GM18508 (cell line): ENCODE data around the gene ST3GAL4.
"Not testable (repeated sequence)": the region's sequence is repeated elsewhere in the genome, so short reads cannot be mapped to it uniquely, and the experiment has no call there.

ENCODE experiments used
- ATAC-seq: cut with Tn5 transposase; IDR thresholded peaks from one replicate; pipeline ENCODE4 v1.9.1; 2021; ENCODE audit warnings: moderate number of reproducible peaks; ENCODE audit not compliant: insufficient read depth, unreplicated experiment

Gene ST3GAL4

GRCh38 chr11:126359431-126360048 is 4.1 kb downstream of the ST3GAL4 start:
- no peak for ATAC-seq

GRCh38 chr11:126360049-126360446 is 4.6 kb downstream of the ST3GAL4 start:
- ATAC-seq: no peak

- ATAC-seq: no peak
These were observed 5.9 kb downstream of the ST3GAL4 start for GRCh38 chr11:126361400-126361799.

GRCh38 chr11:126362879-126363655 is 7.6 kb downstream of the ST3GAL4 start:
- ATAC-seq: no peak

- no peak for ATAC-seq
These were observed 8.3 kb downstream of the ST3GAL4 start for GRCh38 chr11:126363706-126364248.

GRCh38 chr11:126364735-126365134 is 9.2 kb downstream of the ST3GAL4 start:
- not testable (repeated sequence) for ATAC-seq

- ATAC-seq: not testable (repeated sequence)
These were observed 10.0 kb downstream of the ST3GAL4 start for GRCh38 chr11:126365508-126365907.

GRCh38 chr11:126366064-126366822 is 10.8 kb downstream of the ST3GAL4 start:
- no peak for ATAC-seq

- ATAC-seq: not testable (repeated sequence)
These were observed 11.6 kb downstream of the ST3GAL4 start for GRCh38 chr11:126366823-126367654.

- ATAC-seq: not testable (repeated sequence)
These were observed 12.3 kb downstream of the ST3GAL4 start for GRCh38 chr11:126367806-126368205.

- not testable (repeated sequence) for ATAC-seq
These were observed 13.0 kb downstream of the ST3GAL4 start for GRCh38 chr11:126368336-126369119.

GRCh38 chr11:126370016-126370415 is 14.5 kb downstream of the ST3GAL4 start:
- no peak for ATAC-seq

- no peak for ATAC-seq
These were observed 16.1 kb downstream of the ST3GAL4 start for GRCh38 chr11:126371595-126371994.

GRCh38 chr11:126373389-126374066 is 18.0 kb downstream of the ST3GAL4 start:
- not testable (repeated sequence) for ATAC-seq

GRCh38 chr11:126374562-126375300 is 19.2 kb downstream of the ST3GAL4 start:
- not testable (repeated sequence) for ATAC-seq

- no peak for ATAC-seq
These were observed 20.2 kb downstream of the ST3GAL4 start for GRCh38 chr11:126375726-126376125.

GRCh38 chr11:126378763-126379162 is 23.3 kb downstream of the ST3GAL4 start:
- ATAC-seq: no peak

GRCh38 chr11:126380909-126381308 is 25.4 kb downstream of the ST3GAL4 start:
- ATAC-seq: no peak
